ENCODE measurements around the gene VTI1A.

GRCh38 chr10:112782200-112782907 is 335.3 kb downstream of the VTI1A start:
- TF ChIP-seq, protein P1, sequence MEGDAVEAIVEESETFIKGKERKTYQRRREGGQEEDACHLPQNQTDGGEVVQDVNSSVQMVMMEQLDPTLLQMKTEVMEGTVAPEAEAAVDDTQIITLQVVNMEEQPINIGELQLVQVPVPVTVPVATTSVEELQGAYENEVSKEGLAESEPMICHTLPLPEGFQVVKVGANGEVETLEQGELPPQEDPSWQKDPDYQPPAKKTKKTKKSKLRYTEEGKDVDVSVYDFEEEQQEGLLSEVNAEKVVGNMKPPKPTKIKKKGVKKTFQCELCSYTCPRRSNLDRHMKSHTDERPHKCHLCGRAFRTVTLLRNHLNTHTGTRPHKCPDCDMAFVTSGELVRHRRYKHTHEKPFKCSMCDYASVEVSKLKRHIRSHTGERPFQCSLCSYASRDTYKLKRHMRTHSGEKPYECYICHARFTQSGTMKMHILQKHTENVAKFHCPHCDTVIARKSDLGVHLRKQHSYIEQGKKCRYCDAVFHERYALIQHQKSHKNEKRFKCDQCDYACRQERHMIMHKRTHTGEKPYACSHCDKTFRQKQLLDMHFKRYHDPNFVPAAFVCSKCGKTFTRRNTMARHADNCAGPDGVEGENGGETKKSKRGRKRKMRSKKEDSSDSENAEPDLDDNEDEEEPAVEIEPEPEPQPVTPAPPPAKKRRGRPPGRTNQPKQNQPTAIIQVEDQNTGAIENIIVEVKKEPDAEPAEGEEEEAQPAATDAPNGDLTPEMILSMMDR (IDR thresholded peaks at IDR 0.05), result no peak
- TF ChIP-seq POLR2A (IDR thresholded peaks at IDR 0.05), result no peak

Data from adrenal gland (tissue), 5 donors.